SK-N-MC (cell line): ENCODE measurements around the gene GARIN5A.

Experiments used
- EZH2 ChIP-seq: fragments of 200-600 bp; sonication (generic); IDR thresholded peaks from one replicate; pipeline ENCODE4 v1.6.1; 2017; ENCODE audit warnings: antibody characterized with exemption
- FOXP2 ChIP-seq: optimal IDR thresholded peaks from 2 replicates; pipeline ENCODE3; 2011; ENCODE audit warnings: mild to moderate bottlenecking, moderate library complexity; ENCODE audit not compliant: insufficient read depth; ENCODE audit errors: extremely low read length, control extremely low read depth
- POLR2AphosphoS5 ChIP-seq: IDR thresholded peaks from 2 replicates; pipeline ENCODE4 v1.6.1; 2012; ENCODE audit warnings: mild to moderate bottlenecking, low read depth, low read length, borderline replicate concordance

DNA sequence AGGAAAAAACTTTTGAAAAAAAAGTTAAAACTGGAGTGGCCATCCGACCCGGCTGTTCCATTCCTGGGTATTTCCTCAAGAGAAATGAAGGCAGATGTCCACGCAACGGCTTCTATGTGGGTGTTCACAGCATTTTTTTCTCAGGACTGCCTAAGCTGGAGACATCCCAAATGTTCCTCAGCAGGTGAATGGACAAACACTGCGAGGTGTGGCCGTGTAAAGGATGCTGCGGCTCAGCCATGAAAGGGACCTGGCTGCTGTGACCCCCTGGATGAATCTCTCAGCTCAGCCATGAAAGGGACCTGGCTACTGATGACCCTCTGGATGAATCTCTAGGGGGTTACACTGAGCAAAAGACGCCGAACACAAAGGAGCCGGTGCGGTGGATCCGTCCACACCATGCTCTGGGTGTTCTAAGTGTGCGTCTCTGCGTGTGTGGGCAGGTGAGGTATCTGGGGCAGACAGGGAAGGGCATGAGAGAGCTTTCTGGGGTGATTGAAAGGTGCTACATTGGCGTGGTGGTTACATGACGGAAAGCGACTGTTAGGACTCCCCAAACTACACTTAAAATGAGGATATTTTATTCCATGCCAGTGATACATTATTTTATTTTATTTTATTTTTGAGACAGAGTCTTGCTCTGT lies 44.3 kb upstream of the GARIN5A start:
- TF ChIP-seq POLR2AphosphoS5, result no peak
- TF ChIP-seq EZH2, result no peak
- no peak for TF ChIP-seq FOXP2
